22Rv1 (cell line): Measurements from ENCODE around the gene SNRNP48.

Experiments used
- H3K27ac ChIP-seq: fragments of 450-650 bp; 2 replicates; pipeline ENCODE4 v1.5.1; 2017
- CTCF ChIP-seq: fragments of 450-650 bp; IDR thresholded peaks from 2 replicates; pipeline ENCODE4 v1.5.1; 2017; ENCODE audit warnings: mild to moderate bottlenecking
- ZFX ChIP-seq: fragments of 450-650 bp; IDR thresholded peaks from 2 replicates; pipeline ENCODE4 v1.6.1; 2017; ENCODE audit warnings: antibody characterized with exemption, borderline replicate concordance

SNRNP48 gene

GRCh38 chr6:7543789-7544424 is 46.1 kb upstream of the SNRNP48 start:
- TF ChIP-seq ZFX (no peak), CTCF (no peak)
- no peak overlapping the region for H3K27ac ChIP-seq

DNA sequence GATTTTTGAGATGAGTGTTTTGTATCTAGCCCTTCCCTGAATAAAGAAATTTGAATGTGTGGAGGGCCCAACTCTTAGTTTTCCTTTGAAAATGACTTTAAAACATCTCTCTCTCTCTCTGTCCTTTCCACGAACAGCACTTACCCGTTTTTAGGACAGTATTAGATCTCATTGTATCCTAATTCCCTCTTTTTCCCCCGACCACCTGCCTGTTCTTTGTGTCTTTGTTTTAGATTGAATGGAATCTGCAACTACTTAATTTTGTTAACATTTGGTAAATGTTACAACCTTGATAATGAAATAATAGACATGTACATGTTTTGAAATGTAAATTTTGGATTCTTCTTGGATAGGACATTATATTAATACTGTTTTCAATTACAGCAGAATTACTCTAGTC is 45.4 kb upstream of the SNRNP48 start:
- TF ChIP-seq CTCF (no peak), ZFX (no peak)
- no peak overlapping the region for H3K27ac ChIP-seq

DNA sequence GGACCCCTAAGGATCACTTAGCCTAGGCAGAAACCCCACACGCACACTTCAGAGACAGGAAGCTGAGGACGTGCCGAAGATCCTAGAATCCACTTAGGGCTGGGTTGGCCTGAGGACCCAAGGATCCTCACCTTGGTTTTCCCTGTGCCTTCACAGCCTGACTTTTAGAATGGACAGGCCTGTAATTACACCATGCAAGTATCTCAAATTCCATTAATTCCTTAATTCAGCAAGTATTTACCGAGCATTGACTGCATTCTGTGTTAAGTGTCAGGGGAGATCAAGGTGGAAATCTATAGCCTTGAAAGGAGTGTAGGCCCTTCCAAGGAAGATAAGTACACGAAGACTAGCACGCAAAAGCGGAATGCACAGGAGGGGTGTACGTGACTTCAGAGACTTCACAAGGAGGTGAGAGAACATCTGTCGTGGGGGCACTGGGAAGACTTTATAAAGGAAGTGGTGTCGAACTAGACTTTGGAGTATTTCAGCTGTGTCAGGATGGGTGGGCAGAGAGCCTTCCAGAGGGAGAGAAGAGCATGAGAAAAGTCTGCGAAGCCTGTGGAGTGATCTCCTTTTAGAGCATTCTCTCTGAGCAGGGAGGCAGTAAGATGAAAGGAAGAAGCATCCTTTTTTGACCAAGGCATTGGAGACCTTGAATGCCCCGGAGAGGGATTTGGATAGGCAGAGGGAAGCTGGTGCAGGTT is 44.5 kb upstream of the SNRNP48 start:
- no peak overlapping the region for H3K27ac ChIP-seq

DNA sequence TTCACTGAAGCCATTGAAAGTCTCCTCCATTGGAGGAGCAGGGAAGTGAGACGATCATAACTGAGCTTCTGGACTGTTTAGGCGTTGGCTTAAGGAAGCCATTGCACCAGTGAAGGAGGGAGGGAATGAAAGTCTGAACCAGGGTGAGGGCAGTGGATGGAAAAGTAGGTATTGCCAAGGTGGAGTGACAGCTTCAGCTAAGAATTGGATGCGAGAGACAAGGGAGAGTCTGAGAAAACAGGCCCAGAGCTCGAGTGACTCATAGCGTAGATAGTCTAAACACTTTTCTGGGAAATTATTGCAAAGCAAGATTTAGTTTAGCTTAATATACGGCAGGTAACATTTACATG is 44.0 kb upstream of the SNRNP48 start:
- no peak overlapping the region for H3K27ac ChIP-seq
- no peak for TF ChIP-seq ZFX
- no peak for TF ChIP-seq CTCF

More for the DNA sequence above, 44.5 kb upstream of the SNRNP48 start:
- TF ChIP-seq CTCF: no peak
- no peak for TF ChIP-seq ZFX

GRCh38 chr6:7546383-7546782 is 43.6 kb upstream of the SNRNP48 start:
- no peak overlapping the region for H3K27ac ChIP-seq
- no peak for TF ChIP-seq ZFX
- TF ChIP-seq CTCF: no peak

DNA sequence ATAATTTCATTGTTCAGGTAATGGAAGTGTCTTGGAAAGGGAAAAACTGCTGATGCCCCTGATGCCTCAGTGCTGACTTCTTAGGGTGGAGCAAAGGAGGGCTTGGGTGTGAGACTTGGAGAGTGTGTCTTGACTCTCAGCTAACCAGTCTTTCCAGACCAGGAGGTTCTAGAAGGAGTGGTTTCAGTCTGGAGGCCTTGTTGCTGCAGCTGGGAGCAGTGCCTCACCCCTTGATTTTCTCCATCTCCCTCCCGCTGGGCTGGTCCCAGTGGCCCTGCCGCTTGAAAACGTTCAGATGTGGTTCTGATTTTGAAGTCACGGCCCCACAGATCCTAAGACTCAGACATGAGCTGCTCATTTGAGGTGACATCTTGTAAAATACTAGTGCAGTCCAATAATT is 43.1 kb upstream of the SNRNP48 start:
- no peak for TF ChIP-seq ZFX
- TF ChIP-seq CTCF: no peak
- H3K27ac ChIP-seq: no peak overlapping the region

DNA sequence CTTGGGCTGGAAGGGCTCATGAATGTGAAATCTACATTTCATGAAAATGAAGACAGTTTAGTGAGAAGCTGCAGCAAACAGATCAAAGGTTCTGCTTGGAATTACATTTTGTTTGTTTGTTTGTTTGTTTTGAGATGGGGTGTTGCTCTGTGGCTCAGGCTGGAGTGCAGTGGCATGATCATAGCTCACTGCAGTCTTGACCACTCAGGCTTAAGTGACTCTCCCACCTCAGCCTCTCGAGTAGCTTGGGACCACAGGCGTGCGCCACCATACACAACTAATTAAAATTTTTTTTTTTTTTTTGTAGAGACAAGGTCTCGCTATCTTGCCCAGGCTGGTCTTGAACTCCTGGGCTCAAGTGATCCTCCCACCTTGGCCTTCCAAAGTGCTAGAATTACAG is 42.7 kb upstream of the SNRNP48 start:
- TF ChIP-seq CTCF (no peak), ZFX (no peak)
- H3K27ac ChIP-seq: no peak overlapping the region
